HL-60 (cell line): ENCODE data around the gene ASCC3.

Experiments
- CTCF ChIP-seq: IDR thresholded peaks from one replicate; pipeline ENCODE4 v1.5.1; 2011; ENCODE audit warnings: low read length, control low read depth, inconsistent platforms; ENCODE audit not compliant: insufficient read depth
- POLR2AphosphoS5 ChIP-seq: IDR thresholded peaks from 2 replicates; pipeline ENCODE4 v1.6.1; 2012; ENCODE audit warnings: low read depth

GRCh38 chr6:100657678-100658330 lies 223.3 kb downstream of the ASCC3 start:
- TF ChIP-seq CTCF (peak; percentile 26), POLR2AphosphoS5 (no peak)
